Stimulated activated CD8-positive, alpha-beta memory T cell treated with anti-CD3 and anti-CD28 coated beads, Interleukin-15, amount 100 ng/mL, for 24 hours (primary cell): ENCODE results near the gene TMEM260.
"Not testable (repeated sequence)": the region's sequence is repeated elsewhere in the genome, so short reads cannot be mapped to it uniquely, and the experiment has no call there.

Experiments
- DNase-seq: peaks from one replicate; pipeline ENCODE4 v3.0.0-alpha.2; 2020; ENCODE audit warnings: low read depth

The TMEM260 gene

DNA sequence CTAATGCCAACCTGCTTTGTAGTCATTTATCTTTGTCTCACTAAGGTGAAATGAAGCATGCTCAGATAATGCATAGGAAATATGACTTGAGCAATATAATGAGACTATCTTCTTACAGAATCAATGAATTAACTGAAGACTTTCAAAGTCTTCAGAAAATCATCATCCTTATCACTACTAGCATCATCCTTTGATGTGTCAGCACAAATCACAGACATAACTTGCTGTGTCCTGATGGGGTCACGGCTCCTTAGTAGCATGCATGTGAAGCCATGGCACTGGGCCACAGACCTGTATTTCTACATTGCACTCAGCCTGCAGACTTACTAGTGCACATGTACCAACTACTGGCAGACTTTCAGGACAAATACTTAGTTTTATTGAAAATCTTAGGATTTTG lies 18.9 kb downstream of the TMEM260 start:
- DNase-seq: no peak

DNA sequence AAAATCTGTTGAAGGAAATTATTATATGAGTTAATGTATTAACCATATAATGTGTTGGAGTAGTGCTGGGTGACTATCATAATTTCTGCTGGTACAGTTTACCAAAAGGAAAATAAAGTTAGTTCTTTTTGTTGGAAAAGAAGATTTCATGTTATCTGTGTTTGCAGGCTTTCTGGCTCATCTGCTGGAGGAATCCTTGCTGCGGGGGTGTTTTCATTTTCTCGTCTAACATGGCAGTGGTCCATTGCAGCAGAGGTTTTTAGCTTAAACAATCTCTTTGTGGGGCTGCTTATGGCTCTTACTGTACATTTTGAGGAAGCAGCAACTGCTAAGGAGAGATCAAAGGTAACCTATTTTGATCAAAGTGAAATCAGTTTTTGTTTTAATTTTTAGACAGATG lies 24.1 kb downstream of the TMEM260 start:
- DNase-seq: no peak

DNA sequence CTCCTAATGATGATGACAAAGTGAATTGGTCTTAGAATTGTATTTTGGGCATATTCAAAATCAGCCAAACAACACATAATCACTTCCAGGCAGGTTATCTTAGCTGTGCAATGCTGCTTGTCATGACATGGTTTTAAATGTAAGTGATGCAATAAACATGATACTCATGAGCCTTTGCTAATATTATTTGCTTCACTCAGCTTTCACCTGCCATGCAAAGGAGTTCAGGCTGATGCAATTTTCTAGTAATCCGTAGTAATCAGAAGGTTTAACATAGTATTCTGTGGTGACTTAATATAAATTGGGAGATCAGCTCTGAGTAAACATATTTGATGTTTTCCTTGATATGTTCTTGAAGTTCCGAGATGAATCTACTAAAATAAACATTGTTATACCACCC lies 29.1 kb downstream of the TMEM260 start:
- DNase-seq: no peak

DNA sequence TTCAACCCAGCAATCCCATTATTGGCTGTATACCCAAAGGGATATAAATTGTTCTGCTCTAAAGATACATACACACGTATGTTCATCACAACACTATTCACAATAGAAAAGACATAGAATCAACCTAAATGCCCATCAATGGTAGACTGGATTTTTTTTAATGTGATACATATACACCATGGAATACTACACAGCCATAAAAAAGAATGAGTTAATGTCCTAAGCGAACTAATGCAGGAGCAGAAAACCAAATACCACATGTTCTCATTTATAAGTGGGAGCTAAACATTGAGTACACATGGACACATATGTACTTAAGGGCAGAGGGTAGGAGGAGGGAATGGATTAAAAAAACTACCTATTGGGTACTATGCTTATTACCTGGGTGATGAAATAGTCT lies 32.1 kb downstream of the TMEM260 start:
- DNase-seq: not testable (repeated sequence)

DNA sequence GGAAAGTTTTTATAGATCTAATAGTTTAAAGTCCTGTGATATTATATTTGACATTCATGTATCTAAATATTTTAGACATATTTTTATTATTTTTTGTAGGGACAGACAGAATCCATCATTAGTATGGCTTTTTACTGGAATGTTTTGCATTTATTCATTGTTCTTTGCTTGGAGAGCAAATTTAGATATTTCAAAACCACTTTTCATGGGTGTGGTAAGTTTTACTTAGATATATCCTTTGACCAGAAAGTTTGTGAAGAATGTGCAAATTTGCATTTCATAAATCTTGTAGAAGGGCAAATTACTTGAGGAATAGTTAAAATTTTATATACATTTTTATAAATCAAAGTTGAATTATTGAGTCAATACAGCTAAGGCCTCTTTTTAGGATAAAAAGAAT lies 37.5 kb downstream of the TMEM260 start:
- DNase-seq: no peak

DNA sequence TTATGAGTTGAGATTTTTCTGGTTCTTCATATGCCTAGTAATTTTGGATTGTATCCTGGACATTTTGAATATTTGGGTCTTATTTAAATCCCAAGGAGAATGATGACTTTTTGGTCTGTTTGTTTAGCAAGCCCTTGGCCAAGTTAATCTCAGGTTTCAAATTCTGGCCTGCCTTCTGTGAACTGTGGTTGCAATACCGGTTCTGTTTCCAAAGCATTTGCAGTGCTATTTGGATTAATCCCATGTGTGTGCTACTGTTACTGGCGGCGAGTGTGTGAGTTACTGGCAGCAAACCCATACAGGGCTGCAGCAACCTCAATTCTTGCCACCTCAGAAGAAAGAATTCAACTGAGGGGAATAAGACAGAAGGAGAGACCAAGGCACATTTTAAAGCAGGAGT lies 51.1 kb downstream of the TMEM260 start:
- DNase-seq: no peak

DNA sequence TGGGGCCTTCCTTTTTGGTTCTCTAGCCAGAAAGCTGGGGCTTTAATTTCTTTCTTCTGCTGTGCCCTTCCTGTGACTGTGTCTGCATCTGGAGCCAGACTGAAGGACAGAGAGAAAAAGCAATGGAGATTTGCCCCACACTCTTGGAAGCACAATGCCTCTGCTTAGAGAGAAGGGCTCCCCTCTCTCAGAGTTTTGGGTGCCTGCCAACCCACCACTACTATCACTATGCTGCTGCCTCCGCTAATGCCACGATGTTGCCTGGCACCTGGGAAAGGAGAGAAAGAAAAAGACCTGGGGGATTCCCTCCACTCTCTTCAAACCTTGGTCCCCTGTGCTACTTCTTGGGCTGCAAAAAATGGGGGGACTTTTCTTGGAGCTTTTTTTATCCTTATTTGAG lies 52.6 kb downstream of the TMEM260 start:
- no peak for DNase-seq

DNA sequence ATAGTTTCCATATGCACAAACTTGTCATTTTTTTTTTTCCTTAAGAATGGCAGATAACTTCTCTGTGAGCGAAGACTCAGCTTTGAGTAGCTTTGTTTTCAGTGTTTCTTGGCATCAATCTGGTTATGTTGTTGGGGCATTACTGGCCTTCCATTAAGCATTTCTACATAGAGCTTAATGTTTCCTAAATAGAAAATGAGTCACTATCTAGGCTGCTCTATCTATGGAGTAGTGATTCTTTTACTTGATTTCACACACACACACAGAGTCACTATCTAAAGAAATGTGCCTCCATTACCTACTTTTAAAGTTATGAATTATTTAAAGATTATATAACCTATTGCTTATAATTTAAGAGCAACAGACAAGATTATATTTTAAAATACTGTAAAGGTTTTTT lies 53.9 kb downstream of the TMEM260 start:
- DNase-seq: no peak

DNA sequence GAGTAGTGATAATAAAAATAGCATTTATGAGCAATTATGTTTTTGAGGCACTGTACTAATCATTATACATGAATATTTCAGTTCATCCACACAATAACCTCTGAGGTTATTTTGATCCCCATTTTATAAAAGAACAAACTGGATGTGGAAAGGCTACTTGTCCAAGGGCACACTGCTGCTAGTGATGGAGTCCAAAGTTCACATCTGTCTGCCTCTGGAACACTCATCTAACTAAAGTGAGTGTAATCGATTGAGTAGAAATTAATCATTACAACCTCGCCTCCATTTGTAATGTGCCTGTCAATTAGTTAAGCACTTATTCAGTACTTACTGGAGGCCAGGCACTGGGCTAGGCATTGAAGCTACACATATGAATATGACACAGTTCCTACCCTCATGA lies 55.4 kb downstream of the TMEM260 start:
- DNase-seq: no peak

DNA sequence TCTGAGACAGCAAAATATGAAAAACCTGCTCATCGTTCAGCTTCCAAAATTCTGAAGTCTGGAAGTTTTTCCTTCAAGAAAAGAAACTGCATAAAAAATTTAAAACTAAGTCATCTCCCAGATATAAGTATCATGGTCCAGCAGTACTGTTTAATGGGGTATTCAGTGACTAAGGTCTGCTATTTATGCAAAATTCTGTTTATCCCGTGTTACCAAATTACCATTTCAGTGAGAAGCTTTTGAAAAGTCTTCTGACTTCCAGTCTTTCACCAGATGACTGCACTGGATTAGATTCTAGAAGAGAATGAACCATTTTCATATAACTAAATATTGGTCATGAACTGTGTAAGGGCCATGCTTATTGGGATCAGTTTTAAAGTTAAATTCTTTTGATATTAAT lies 67.9 kb downstream of the TMEM260 start:
- no peak for DNase-seq

DNA sequence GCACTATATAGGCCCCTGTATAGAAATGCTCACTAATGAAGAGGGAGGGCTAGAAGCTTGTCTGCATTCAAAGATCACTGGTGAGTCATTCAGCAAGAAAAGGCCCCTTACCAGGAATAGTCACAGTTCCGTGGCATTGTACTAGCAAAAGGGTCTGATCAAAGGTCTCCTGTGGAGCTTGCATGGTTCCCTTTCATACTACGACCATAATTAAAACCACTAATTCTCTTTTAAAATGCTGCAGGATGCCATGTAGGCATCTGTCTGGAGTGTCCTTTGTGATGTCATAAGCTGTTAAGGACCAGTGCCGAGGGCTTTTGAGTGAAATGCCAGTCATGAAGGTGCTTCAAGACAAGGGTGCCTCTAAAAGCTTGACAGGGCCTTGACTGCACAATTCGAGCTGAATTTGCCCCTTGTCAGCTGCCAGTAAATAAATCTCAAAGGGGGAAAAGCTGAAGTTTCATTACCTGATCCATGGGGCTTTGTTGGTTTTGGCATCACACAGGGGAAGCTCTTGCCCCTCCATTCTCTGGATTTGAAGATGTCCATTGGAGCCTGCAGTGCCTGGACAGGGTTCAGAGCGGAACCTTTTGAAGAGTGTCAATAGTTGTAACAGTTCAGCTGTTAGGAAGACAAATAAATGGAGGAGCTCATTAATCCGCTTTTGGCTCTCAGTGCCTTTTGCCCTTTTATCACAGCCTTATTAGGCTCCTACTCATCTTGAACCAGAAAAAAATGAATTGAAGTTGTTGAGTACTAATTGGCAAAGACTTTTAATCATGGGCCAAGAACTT lies 69.1 kb downstream of the TMEM260 start:
- DNase-seq: no peak

DNA sequence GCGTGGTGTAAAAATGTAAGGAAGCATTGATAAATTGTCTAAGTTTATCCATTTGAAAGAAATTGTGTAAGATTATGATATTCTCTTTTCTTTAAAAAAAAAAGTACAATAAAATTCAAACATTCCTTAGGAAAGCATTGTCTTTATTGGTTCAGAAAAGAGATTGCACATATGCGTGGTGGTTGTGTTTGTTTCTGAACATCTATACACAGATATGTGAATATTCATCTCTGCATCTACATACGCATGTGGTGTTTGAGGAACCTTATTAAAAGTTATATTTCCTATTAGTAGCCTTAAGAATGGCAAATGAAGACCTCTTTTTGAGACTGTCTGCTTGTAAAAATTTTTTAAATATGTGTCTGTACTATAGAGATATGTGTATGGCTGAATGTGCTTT lies 69.8 kb downstream of the TMEM260 start:
- no peak for DNase-seq

DNA sequence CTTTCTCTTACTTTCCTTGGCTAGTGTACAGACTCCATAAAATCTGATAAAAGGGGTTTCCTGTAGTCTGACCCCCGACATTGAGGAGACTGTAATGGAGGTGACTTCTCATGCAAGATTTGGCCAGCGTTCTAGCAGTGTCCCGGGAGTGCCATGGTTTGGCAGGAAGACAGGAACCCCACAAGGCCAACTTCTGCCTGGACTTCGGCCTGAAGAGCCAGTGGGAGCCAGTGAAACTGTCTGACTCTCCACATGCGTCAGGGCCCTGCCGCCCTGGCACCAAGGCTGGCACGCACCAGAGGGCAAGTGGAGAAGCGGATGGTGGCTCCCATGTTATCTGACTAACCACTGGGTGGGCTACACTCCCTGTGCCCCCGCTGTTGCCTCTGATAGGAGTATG lies 70.5 kb downstream of the TMEM260 start:
- no peak for DNase-seq

DNA sequence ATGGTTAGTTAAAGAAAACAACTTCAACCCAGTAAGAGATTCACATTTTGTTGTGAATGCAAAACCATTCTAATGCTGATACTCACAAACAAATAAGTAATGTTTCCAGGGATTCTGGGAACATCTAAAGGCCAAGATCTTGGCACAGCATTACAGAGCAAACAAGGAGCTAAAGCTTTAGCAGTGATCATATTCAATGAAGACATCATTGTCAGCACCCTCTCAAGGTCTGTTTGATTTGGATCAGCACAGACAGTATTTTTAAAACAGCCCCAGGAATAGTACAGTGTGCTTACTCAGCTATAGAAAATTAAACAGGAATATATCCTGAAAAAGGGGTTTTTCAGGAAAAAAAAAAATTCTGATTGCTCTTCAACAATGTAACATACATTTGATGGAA lies 71.4 kb downstream of the TMEM260 start:
- DNase-seq: no peak

DNA sequence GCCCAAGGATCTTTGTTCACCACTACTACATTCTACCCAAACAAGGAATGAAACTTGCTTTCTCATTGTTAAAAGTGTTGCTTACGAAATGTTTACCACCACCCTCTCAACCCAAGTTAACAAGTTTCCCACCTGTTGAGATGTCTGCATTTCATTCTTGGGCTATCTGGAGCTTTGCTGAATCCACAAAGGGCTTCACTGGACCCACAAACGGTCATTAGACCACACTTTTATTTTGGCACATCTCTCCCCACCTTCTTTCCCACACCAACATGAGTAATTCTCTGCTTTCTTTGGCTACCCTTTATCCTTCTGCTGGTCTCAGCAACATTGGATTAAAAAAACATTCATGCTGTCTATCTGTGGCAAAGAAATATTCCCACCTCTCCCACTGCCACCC lies 78.0 kb downstream of the TMEM260 start:
- no peak for DNase-seq

DNA sequence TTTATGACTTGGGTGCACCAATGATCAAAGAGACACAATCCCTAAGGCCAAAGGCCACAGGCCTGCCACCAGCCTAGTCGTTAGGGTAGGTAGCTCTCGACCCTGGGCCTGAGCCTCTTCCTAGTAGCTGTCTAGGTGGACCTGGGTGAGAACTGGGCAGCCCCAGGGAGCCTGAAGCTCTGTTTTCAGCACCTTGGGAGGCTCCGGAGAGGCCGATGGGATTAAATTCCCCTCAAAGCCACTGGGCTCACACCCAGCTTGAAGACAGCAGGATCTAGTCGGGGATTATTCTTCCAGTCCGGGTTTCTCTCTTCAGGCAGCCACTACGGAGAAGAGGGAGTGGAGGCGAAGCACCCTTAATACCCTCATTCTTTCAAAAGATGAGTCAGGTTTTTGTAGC lies 79.8 kb downstream of the TMEM260 start:
- DNase-seq: no peak

DNA sequence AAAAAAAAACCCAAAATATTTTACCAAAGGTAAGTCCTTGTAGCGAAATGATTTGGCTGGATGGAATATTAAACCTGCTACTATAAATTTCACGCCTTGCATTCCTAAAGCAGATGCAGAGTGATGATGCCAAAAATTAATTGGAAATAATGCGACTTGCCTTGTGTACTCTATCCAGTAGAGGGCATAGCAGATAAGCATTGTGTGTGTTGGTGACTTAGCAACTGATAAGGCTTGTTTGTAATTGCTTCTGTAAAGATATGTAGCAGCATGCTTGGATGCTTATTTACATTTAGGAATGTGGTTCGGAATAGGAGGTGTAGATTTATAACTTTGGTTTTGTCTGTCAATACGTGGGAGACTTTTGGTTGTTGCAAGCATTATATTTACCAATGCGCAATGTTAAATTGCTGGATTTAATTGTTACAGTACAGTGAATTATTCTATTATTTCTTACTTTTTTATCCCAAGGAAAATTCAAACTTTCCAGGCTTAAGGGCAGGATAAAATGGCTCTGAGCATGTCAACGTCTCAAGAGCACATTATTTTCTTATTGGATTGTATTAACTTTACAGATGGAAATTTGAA lies 80.5 kb downstream of the TMEM260 start:
- DNase-seq: no peak

DNA sequence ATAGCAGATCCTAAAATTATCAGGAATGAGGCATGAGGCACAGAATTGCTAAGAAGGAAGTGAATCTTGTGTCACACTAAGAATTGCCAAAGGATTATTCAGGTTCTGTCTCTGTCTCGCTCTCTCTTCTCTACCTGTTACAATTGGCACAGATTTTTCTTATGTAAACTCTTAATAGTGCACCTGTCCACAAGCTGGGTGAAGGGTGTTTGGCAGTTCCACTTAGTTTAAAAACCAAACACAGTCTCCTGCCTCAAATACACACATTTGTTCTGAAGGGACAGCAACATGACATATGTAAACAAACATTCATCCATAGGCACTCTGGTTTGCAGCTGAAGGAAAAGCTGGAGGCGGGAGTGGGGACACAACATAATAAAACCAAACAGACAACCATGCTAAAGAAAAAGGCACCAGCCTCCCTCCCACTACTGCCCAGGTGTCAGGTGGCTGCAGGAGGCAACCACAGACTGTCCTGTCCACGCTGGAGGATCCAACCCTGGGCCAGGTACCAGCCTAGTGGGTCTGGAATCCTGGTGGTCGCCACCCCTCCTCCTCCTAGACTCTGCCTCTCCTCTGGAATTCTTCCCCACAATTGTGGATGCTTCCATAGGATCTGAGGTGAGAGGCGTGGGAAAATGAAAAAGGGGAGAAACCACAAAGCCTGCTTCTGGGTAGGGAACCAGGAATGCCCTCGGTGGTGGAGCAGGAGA lies 81.2 kb downstream of the TMEM260 start:
- DNase-seq: no peak

DNA sequence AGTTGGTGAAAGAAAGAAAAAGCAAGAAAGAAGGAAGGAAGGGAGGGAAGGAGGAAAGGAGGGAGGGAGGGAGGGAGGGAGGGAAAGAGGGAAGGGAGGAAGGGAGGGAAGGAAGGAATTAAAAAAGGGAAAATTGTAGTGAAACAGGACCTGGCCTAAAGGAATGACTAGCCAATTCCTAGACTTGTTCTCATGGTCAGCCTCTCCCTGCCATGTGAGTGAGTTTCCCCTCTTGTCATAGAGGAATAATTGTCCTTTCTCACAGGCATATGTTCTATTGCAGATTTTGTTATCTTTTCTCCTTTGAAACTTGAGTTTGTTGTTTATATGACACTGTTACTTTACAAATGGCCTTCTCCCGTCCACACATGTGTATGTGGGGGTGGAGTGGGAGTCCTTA lies 81.9 kb downstream of the TMEM260 start:
- DNase-seq: no peak

DNA sequence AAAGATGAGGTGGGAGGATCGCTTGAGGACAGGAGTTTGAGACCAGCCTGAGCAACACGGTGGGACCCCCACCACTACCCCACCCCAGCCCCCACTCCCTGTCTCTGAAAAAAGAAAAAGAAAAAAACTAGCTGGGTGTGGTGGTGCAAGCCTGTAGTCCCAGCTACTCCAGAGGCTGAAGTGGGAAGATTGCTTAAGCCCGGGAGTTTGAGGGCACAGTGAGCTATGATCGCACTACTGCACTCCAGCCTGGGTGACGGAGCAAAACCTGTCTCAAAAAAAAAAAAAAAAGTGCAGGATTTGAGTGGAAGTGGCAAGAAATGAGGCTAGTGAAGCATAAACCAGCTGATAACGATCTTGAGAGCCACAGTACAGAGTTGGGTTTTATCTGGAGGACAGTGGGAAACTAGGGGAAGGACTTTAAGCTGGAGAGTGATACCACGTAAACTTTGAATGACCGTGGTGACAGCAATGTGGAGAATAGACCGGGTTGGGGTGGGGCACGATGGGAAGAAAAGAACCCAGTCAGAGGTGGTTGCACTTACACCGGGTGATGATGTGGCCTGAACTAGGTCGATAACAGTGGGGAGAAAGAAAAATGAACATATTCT lies 85.3 kb downstream of the TMEM260 start:
- no peak for DNase-seq

DNA sequence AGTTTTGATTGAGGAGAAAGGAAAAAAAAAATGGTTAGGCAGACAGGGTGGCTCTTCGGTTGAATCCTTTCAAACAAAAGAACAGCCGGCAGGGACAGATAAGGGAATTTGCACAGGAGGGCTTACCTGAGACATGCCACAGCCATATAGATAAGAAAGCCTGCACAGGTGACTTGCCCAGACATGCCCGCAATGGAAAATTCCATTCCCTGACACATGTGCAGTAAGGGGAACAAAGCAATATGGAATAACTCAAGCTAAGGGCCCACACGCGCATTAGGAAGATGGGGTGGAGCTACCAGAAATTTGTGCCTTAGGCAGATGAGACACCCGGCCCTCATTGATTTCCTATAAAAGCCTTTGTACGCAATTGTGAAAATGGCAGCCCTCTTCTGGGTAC lies 86.7 kb downstream of the TMEM260 start:
- DNase-seq: no peak

DNA sequence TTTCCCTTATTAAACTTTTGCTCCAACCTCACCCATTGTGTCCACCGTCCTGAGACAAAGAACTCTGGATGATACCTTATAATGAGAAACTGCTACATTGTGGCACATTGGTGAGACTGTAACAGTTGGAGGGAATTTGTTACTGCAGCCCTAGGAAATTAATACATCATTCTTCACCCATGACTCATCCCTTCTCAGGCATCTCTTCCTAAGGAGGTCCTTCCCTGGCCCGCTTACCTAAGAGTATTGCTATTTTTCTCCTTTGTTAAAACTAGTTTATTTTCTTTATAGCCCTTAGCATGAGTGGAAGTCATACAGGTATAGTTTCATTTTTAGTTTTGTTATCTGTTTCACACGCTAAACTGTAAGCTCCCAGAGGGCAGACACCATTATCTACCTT lies 87.1 kb downstream of the TMEM260 start:
- DNase-seq: no peak

DNA sequence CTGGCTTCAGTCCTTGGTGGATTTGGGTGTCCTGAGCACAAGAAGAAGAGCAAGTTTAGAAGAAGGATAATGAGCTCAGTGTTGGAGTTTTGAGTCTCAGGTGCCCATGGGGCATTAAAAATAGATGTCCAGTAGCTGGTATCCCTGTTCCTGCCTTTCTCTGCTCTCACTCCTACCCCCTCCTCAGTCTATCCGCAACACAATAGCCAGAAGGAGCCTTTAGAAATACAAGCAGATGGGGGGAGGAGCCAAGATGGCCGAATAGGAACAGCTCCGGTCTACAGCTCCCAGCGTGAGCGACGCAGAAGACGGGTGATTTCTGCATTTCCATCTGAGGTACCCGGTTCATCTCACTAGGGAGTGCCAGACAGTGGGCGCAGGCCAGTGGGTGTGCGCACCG lies 87.7 kb downstream of the TMEM260 start:
- DNase-seq: not testable (repeated sequence)
